ENCODE results near the gene CYP17A1.
"Not testable (repeated sequence)": the region's sequence is repeated elsewhere in the genome, so short reads cannot be mapped to it uniquely, and the experiment has no call there.

CYP17A1 gene, protein sequence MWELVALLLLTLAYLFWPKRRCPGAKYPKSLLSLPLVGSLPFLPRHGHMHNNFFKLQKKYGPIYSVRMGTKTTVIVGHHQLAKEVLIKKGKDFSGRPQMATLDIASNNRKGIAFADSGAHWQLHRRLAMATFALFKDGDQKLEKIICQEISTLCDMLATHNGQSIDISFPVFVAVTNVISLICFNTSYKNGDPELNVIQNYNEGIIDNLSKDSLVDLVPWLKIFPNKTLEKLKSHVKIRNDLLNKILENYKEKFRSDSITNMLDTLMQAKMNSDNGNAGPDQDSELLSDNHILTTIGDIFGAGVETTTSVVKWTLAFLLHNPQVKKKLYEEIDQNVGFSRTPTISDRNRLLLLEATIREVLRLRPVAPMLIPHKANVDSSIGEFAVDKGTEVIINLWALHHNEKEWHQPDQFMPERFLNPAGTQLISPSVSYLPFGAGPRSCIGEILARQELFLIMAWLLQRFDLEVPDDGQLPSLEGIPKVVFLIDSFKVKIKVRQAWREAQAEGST

GRCh38 chr10:102837230-102837721, at the start of gene CYP17A1:
Gene CYP17A1, minus strand, starts transcription at chr10:102837413. Its CDS starts 52 bp downstream, at chr10:102837361.
- peak; percentile 91 for DNase-seq

GRCh38 chr10:102880256-102880655, 43.0 kb upstream of the CYP17A1 start:
- DNase-seq: no peak

DNA sequence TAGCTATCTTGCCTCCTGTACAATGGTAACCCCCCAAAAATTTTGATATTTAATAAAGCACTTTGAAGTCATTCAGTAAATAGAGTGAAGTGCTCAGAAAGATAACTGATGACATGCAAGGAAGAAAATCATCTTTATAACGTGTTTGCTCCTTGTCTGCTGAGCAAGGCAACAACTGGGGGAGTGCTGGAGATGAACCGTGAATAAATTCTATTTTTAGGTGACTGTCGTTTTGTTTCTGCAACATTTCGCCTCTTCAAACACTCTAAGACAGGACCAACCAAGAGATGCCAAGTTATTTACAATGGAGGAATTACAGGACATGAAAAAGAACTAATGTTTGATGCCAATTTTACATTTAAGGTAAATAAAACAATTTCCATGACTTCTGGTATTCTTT, 41.4 kb upstream of the CYP17A1 start:
- DNase-seq: no peak

- DNase-seq: no peak
Measured at GRCh38 chr10:102876747-102877153, 39.5 kb upstream of the CYP17A1 start.

DNA sequence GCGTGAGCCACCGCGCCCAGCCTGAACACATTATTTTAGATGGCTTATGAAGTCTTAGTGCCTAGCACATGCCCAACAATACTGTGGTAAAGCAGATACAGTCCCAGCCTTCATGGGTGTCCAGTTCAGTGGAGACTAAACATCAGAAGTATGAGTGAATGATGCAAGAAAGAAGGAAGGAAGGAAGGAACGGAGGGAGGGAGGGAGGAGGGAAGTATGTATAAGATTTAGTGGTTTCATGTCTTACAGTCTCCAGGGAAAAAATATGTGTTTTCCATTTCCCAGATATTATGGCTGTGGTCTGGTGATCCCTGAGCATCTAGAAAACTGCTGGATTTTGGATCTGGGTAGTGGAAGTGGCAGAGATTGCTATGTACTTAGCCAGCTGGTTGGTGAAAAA, 35.0 kb upstream of the CYP17A1 start:
- DNase-seq: no peak

DNA sequence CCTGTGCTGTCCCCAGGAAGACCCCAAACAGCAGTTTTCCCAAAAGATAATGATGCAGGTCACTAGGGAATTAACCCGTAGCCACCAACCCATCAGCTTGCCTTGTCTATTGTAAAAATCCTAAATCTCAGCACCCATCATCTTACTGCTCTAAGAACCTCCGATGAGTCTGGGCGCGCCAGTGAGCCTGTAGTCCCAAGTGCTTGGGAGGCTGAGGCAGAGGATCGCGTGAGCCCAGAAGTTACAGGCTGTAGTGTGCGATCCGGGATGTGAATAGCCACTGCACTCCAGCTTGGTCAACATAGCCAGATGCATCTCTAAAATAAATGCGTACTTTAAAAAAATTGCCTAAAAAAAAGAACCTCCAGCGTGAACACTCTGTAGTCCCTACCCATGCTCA, 33.0 kb upstream of the CYP17A1 start:
- no peak for DNase-seq

GRCh38 chr10:102869258-102870198, 32.3 kb upstream of the CYP17A1 start, which contains the start of gene AS3MT:
Gene AS3MT, plus strand, starts transcription at chr10:102869470. Its CDS starts 123 bp downstream, at chr10:102869593.
- no peak for DNase-seq

DNA sequence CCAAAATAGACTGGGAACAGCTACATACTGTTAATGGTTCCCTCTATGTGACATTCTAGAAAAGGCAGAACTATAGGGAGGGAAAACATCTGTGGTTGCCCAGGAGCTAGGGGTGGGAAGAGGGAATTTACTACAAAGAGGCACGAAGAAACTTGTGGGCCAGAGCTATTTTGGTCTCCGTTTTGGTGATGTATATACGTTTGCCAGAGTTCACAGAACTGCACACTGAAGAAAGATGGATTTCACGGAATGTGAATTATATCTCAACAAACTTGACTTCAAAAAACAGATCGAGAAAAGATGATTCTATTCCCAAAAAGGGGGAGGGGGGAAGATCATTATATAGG, 31.7 kb upstream of the CYP17A1 start:
- no peak for DNase-seq

DNA sequence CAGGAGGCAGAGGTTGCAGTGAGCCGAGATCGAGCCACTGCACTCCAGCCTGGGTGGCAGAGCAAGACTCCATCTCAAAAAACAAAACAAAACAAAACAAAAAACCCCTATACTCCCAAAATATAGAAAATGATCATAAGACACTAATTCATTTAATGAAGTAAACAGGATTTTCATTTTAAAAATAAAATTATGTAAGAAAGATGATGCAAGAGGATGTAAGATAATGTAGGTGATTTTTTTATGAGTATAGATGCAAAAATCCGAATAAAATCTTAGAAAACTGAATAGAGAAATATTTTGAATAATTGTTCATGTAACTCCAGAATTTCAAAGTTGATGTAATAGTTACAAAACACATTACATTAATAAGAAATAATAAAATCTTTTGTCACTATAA, 28.4 kb upstream of the CYP17A1 start:
- no peak for DNase-seq

DNA sequence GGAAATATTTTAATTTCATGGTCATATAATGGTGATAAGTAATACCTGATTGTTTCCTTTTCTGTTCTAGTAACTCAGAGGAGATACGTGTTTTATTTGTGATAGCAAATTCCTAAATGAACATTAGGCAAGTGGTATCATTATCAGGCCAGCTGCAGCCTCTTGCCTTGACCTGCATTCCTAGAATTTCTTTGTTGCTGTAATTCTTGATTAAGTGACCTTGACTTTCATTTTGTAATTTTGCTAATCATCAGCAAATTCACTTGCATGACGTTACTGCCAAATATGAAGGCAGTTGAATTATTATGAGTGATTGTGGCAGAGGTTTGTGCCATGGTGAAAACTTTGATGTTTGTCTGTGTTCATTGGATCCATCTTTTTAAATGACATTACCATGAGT, 26.4 kb upstream of the CYP17A1 start:
- no peak for DNase-seq

DNA sequence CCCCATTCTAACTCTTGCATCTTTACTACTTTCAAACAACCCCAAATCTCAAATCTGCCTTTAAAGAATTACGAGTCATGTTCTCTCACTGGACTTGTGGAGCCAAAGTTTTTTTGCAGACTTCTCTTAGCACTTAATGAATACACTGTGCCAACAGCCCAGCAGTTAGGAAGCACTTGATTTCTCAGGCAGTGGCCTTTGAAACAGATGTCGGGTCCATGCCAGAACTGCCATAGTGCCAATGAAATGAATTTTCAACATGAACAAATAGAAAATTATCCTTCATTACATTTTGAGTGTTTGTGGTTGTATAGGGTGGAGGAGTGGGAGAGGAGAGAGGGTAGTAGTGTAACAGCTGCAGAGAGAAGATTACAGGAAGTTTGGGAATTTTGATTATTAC, 22.7 kb upstream of the CYP17A1 start:
- no peak for DNase-seq

DNA sequence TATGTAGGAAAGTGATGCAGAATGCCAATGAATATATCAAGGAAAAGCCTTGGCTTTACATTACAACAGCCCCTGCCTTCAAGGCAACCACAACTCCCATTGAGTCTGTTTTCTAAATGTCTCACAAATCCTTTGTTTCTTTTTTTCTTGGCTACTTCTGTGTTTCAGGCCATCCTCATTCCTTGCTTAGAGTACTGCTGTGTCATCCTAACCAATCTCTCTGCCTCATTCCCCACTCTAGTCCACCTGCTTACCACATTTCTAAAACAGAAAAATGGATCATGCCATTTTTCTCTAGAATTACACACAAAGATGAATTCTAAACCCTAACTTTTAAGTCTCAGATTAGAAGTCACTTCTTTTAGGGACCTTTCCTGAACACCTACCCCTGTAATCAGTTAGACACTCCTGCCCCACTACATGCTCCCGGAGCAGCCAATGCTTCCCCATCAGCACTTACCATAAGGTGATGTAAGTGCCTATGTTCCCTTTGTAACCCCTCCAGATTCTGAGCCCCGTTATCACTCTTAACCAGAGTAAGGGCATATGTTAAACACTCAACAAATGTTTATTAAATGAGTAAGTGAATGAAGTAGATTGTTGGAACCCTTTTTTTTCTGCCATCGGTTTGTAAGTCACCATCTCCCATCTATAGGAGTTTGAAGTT, 19.7 kb upstream of the CYP17A1 start:
- DNase-seq: no peak

- DNase-seq: peak; percentile 83
Measured at GRCh38 chr10:102855731-102856436, 18.7 kb upstream of the CYP17A1 start.

GRCh38 chr10:102853237-102853636, 16.0 kb upstream of the CYP17A1 start:
- not testable (repeated sequence) for DNase-seq

DNA sequence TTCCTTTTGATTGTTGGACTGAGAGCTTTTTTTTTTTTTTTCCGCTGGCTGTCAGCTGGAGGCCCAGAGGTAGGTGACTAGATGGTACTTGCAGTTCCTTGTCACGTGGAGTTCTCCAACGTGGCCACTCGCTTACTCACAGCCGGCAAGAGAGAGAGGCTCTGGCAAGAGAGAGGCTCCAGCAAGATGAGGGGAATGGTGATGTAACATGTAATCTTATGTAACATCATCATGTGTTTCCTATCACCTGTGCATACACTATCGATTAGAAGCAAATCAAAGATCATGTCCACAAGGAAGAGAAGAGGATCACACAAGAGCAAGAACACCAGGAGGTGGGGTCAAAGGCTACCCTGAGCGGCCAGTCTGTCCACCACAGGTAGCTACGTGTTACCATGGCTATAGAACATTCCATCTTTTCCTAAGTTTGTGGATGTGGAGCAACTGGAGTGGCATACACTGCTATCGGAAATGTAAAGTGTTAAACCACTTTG, 12.9 kb upstream of the CYP17A1 start:
- no peak for DNase-seq

DNA sequence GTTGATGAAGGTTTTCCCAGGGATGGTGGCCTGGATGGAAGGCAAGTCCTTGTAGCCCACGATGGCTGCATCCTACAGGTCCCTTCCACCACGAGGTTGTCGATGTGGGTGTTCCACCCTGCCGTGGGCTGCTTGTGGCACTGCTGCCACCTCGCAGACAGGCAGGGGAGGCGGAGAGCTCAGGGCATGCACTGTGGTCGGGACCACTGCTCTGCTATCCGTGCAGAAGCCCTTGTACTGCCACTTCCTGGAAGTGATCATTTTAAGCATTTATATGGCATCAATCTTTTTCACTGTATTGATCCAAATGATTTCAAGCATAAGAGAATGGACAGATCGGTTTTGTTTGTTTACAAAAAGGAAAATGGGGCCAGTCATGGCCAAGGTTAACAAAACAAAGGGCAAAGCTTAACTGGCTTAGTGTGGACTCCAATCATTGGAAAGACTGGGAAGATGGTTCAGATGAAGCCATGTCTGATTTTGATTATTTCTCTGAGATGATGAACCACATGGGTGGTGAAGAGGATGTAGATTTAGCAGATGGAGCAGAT, 8.2 kb upstream of the CYP17A1 start:
- DNase-seq: no peak

- DNase-seq: not testable (repeated sequence)
Measured at GRCh38 chr10:102844190-102844776, 7.1 kb upstream of the CYP17A1 start.

GRCh38 chr10:102843139-102843538, 5.9 kb upstream of the CYP17A1 start:
- DNase-seq: not testable (repeated sequence)

- DNase-seq: no peak
Measured at GRCh38 chr10:102841827-102842345, 4.7 kb upstream of the CYP17A1 start.

GRCh38 chr10:102838276-102838927, 1.2 kb upstream of the CYP17A1 start:
- DNase-seq: not testable (repeated sequence)

Data from kidney glomerular epithelial cell (primary cell).